KOPT-K1 (cell line): ENCODE data around the gene ENKUR.

Experiments used
- H3K27ac ChIP-seq: fragments of 200-600 bp; sonication (generic); 2 replicates; pipeline ENCODE4 v1.5.1; 2016; ENCODE audit warnings: antibody characterized with exemption, mild to moderate bottlenecking, low read depth, low read length; ENCODE audit not compliant: poor library complexity, severe bottlenecking
- H3K36me3 ChIP-seq: fragments of 200-600 bp; sonication (generic); 2 replicates; pipeline ENCODE4 v1.5.1; 2017; ENCODE audit warnings: antibody characterized with exemption, mild to moderate bottlenecking, low read length, moderate library complexity; ENCODE audit not compliant: insufficient read depth
- H3K9me3 ChIP-seq: fragments of 200-600 bp; sonication (generic); 2 replicates; pipeline ENCODE4 v1.5.1; 2017; ENCODE audit warnings: antibody characterized with exemption, low read length, mild to moderate bottlenecking; ENCODE audit not compliant: insufficient read depth, poor library complexity, severe bottlenecking

Gene ENKUR, protein sequence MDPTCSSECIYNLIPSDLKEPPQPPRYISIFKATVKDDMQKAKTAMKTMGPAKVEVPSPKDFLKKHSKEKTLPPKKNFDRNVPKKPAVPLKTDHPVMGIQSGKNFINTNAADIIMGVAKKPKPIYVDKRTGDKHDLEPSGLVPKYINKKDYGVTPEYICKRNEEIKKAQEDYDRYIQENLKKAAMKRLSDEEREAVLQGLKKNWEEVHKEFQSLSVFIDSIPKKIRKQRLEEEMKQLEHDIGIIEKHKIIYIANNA

DNA sequence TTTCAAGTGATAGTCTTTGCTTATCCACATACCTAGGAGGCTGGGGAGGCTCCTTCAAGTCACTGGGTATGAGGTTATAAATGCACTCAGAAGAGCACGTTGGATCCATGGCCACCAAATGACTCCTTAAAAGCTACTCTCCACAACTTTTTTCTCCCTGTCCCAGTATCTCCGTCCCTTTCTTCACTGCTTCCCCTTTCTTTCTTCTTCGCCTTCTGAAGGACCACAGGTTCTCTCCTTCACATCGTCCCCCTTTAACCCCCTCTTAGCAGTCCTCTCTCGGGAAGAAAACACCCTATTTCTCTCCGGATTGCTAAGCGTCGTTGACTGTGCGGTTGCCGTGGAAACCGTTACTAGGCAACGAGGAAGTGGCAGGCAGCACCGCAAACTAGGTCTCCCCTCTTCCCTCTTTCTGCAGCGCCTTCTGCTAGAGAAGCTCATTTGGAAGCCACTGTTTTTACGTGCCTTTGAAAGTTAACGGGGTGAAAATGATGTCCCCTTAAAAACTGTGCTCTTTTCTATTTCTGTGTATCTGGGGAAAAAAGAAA lies at the start of gene ENKUR:
TSS of gene ENKUR (minus strand) at position 331 of the 548 bp plus-strand sequence. CDS start at position 109, 222 bp downstream.
- H3K27ac ChIP-seq: peak within 1 kb of the TSS; percentile 84
- no peaks in the 10 kb centered on the region for H3K36me3 ChIP-seq
- no peaks in the 10 kb centered on the region for H3K9me3 ChIP-seq

DNA sequence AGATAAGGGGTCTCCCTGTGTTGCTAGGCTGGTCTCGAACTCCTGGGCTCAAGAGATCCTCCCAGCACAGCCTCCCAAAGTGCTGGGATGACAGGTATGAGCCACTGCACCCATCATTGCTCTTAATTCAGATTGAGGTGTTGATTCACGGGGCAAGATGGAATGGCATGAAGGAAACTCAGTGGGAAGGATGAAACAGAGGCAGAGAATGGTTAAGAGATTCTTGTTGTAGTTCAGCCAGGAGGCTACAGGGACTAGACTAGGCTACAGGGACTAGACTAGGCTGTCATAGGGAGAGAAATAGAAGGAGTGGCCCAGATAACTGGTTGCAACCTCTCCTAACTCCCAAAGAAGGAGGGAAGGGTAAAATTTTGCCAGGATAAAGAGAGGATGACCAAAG lies 48.4 kb upstream of the ENKUR start:
- no peak overlapping the region for H3K27ac ChIP-seq
- no peaks in the 10 kb centered on the region for H3K9me3 ChIP-seq
- H3K36me3 ChIP-seq: no peaks in the 10 kb centered on the region

DNA sequence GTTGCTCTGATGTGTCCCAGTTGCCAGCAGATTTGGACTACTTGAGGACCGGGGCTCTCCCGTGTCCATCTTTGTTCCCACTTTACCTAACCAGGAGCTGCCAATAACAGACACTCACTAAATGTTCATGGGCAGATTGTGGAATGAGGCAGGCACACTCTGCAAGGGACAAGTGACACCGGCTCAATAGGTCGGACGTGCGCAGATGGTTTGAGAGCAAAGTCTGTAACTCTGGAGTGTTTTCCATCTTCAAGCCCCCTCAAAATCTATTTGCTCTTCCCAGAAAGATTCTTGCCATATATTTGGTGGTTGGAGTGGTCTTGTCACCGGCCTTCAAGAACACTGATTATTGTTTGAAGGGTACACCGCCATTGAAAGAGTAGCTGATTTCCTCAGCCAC lies 47.7 kb upstream of the ENKUR start:
- Histone ChIP-seq H3K9me3 (no peaks in the 10 kb centered on the region), H3K36me3 (no peaks in the 10 kb centered on the region), H3K27ac (no peak overlapping the region)

DNA sequence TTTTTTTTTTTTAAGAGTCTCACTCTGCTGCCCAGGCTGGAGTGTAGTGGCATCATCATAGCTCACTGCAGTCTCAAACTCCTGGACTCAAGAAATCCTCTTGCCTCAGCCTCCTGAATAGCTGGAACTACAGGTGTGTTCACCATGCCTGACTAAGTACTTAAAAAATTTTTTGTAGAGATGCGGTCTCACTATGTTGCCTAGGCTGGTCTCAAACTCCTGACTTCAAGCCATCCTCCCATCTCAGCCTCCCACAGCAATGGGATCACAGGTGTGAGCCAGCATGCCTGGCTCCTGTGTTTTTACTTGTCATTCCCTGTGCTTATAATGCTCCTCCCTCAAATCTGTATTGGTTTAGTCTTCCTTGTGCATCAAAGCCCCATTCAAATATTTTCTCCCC lies 47.2 kb upstream of the ENKUR start:
- H3K27ac ChIP-seq: no peak overlapping the region
- no peaks in the 10 kb centered on the region for H3K9me3 ChIP-seq
- H3K36me3 ChIP-seq: no peaks in the 10 kb centered on the region

DNA sequence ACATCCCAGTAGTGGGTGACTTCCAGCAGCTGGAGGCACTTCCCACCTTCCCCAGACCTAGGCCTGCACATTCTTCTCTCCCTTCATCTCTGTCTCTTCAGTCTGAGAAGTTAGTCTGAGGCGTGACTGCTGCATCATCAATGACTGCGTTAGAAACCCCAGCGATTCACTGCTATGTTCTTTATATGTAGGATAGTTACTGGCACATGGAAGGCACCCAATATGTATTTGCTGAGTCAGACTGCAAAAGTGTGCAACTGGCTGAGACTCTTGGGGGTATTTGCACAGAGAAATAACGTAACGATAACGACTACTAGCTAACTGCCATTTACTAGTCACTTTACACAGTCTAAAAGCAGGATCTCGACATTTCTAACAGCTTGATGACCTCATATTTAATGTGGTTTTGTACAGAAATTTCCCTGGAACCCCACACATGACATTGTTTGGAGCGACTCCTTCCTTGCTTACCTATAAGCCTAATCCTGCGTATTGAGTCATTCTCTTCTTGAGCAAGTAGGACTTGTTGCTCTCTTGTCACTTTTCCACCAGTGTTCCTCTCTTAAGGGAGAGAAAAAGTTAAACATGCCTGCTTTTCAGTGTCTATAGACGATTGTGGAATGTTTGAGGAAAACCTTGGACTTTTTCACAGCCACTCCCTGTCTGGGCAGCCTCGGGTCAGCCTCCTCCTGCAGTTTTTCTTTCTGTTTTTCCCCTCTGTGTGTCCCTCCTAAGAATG lies 45.9 kb upstream of the ENKUR start:
- Histone ChIP-seq H3K9me3 (no peaks in the 10 kb centered on the region), H3K27ac (no peak overlapping the region), H3K36me3 (no peaks in the 10 kb centered on the region)

DNA sequence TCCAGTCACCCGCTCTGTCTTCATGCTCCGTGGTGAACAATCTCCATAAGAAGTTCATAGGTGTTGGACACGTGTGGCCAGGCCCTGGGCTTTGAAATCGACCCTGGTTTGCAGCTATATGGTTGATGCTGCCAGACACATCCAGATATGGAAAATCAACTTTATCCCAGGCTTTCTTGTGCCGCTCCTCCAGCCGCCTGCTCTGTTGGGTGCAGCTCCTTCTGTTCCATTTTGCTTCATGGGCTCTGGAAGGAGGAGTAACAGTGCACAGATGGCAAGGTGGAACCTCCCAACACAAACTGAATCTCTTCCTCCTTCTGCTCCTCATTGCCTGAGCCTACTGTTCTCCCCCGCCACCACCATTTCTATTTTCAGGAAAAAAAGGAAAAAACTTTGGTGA lies 45.2 kb upstream of the ENKUR start:
- no peaks in the 10 kb centered on the region for H3K9me3 ChIP-seq
- no peak overlapping the region for H3K27ac ChIP-seq
- H3K36me3 ChIP-seq: no peaks in the 10 kb centered on the region

DNA sequence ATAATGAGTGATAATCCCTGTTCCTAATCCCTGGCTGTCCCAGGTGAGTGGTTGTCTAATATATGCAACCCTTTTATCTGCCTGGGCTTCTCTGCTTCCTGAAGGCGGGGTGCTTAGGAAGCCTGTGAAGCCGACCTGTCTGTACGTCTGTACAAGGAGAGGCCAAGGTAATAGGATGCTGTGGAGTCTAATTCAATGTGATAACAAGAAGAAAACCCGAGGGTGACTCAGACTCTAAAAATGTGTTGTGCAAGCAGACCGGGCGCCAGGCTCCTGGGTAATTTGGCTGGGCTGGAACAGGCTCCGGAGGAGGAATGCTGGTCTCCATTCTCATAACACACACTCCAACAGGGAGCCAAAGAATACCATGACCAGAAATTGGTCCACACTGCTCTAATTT lies 44.0 kb upstream of the ENKUR start:
- Histone ChIP-seq H3K9me3 (no peaks in the 10 kb centered on the region), H3K36me3 (no peaks in the 10 kb centered on the region), H3K27ac (no peak overlapping the region)

DNA sequence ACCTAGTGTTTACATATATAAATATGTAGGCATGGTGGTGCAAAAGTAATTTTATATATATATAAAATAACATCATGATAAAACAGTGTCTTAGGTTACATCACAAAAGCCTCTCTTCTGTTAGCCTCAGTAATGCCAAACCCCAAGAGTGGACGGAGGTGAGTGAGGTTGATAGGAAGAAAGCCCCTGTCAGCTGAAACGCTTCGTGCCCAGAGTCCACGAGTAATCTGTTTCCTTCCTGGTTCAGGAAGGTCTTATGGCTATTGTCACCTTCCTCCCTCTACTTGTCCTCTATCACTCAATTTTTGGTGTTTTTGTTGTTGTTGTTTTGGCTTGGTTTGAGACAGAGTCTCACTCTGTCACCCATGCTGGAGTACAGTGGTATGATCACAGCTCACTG lies 41.9 kb upstream of the ENKUR start:
- Histone ChIP-seq H3K36me3 (no peaks in the 10 kb centered on the region), H3K9me3 (no peaks in the 10 kb centered on the region), H3K27ac (no peak overlapping the region)

DNA sequence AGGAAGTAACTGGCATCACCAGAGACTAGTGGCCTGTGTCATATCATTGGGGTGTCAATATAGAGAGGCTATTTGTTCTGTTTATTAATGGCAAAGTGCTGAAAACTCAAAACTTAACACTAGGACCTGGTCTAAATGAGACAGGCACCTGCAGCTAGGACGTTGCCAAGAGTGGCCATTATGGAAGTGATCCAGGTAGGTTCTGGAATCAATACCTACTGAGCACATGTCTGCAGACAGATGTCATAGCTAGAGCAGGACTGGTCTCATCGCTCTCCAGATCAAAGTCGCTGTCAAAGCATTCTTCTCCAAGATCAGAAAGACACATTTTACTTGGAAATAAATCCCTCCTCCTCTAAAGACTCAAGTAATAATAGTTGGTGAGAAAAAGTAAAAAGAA lies 40.8 kb upstream of the ENKUR start:
- Histone ChIP-seq H3K27ac (no peak overlapping the region), H3K36me3 (no peaks in the 10 kb centered on the region), H3K9me3 (no peaks in the 10 kb centered on the region)

DNA sequence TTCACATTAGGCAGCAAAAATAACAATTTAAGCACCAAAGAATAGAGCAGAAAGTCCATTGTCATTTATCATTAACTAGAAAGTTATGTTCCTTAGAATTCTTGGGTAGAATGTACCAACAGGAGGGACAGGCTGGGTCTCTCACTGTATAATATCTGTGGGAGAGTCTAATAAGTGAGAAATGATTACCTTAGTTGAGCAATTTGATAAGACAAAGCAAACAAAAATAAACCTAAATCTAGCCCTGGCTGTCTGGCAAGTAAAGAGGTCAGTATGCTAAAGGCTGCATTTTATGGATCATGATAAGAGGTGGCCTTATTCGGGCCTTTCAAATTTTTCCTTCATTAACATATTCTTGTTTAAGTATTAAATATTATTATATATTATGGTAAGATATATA lies 36.1 kb upstream of the ENKUR start:
- Histone ChIP-seq H3K9me3 (no peaks in the 10 kb centered on the region), H3K27ac (no peak overlapping the region), H3K36me3 (no peaks in the 10 kb centered on the region)

DNA sequence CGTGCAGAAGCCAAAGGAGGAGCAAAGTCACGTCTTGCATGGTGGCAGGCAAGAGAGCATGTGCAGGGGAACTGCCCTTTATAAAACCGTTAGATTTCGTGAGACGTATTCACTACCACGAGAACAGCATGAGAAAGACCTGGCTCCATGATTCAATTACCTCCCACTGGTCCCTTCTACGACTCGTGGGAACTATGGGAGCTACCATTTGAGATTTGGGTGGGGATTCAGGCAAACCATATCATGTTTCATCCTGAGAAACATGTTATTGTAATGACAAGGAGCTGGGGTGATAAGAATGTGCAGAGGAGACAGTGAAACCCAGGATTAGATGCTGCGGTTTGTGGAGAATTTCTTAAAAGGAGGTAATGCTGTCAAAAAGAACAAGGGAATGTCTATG lies 34.4 kb upstream of the ENKUR start:
- no peaks in the 10 kb centered on the region for H3K9me3 ChIP-seq
- H3K27ac ChIP-seq: no peak overlapping the region
- H3K36me3 ChIP-seq: no peaks in the 10 kb centered on the region

DNA sequence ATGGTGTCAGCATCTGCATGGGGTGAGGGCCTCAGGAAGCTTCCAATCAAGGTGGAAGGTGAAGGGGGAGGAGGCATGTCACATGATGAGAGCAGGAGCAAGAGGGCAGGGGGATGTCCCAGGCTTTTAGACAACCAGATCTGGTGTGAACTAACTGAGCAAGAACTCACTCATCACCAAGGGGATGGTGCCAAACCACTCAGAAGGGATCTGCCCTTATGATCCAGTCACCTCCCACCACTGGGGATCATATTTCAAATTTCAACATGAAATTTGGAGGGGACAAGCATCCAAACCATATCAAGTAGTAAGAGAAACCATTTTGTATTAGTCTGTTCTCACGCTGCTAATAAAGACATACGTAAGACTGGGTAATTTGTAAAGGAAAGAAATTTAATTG lies 34.0 kb upstream of the ENKUR start:
- H3K27ac ChIP-seq: no peak overlapping the region
- no peaks in the 10 kb centered on the region for H3K36me3 ChIP-seq
- H3K9me3 ChIP-seq: no peaks in the 10 kb centered on the region

DNA sequence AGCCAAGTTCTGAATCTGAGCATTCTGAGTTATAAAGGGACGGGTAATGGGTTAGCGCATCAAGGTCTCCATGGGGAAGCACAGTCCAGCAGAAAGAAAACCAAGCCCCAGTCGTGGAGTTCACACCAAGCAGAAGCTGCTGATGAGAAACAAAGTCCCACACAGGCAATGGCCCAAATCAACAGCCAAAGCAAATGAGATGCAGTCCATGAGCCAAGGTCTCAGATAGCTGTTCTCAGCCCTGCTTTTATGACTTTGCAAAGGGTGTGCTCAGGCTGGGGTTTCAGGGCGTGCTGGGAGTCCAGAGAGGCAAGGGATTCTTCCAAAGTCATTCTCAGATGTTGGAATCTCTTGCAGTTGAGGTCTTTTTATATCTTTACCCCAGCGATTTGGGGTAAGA lies 32.5 kb upstream of the ENKUR start:
- Histone ChIP-seq H3K9me3 (no peaks in the 10 kb centered on the region), H3K36me3 (no peaks in the 10 kb centered on the region), H3K27ac (no peak overlapping the region)

DNA sequence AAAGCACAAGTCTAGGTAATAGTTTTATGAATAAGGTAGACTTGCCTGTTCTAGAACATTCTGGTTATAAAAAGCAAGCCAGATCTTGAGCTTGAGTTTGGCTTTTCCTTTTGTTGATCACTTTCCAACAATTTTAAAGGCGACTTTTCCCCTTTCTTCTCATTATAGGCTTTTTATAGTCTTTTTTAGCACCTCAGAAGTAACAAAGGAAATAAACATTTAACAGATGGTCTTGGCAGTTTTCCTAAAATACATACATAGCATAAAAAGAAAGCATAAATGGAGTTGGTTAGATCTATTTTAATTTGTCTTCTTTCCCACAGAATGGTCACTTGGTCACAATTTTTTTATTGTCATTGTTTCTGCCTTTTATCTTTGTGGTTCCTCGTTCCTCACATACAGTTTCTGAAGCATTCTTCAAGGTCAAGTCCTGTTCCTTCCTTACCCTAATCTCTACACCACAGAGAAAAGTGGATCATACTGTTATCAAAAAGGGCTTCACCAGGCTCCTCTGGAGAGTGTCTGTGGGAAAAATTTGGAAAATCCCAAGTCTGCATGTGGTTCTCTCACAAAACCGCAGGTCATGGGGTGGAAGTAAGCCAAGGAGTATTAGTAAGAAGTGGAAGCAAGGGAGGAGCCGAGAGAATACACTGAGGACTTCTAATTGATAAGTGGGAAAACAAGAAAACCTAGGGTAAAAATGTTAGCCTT lies 31.8 kb upstream of the ENKUR start:
- Histone ChIP-seq H3K36me3 (no peaks in the 10 kb centered on the region), H3K9me3 (no peaks in the 10 kb centered on the region), H3K27ac (no peak overlapping the region)

DNA sequence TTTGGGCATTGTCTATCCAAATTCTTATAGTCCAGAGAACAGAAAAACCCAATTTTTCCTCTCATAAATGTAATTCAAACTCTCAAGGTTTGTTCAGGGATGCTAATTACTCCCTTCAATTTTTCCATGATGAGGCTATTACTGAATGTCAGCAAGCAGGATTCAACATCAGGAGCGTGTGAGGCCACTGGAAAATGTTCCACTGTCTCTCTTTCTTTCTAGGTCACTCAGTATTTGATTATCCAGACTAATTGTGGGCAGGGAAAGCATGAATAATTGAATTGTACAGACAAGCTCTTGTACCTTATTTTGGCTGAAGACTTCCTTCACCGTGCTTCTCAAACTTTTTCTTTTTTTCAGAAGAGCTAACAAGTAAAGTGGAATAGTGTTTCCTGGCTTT lies 31.1 kb upstream of the ENKUR start:
- Histone ChIP-seq H3K9me3 (no peaks in the 10 kb centered on the region), H3K36me3 (no peaks in the 10 kb centered on the region), H3K27ac (no peak overlapping the region)
